HepG2 (cell line): ENCODE data around the gene CTSZ. TPM values are rescaled to one million over a fixed set of nuclear protein-coding genes. Genes with fewer than 3 reads are reported as not detected.

Source experiments
- ATF7 ChIP-seq, 2 experiments: fragments of 450-650 bp in 1 of 2; sonication (generic) in 1 of 2; formaldehyde crosslinking in 1 of 2; IDR thresholded peaks; 2 replicates each; pipeline versions ENCODE4 v1.4.0 to v1.6.1; 2016 to 2020; ENCODE audit warnings: antibody characterized with exemption in 1 of 2, mild to moderate bottlenecking in 1 of 2, missing genetic modification reagents in 1 of 2
- FOXJ3 ChIP-seq: sonication (generic); formaldehyde crosslinking; IDR thresholded peaks from 2 replicates; pipeline ENCODE4 v1.4.0; 2020; ENCODE audit warnings: missing genetic modification reagents, mild to moderate bottlenecking, borderline replicate concordance
- HDAC2 ChIP-seq: sonication (generic); formaldehyde crosslinking; IDR thresholded peaks from 2 replicates; pipeline ENCODE4 v1.4.0; 2020; ENCODE audit warnings: missing genetic modification reagents
- HNRNPL ChIP-seq: fragments of 200-400 bp; formaldehyde crosslinking; IDR thresholded peaks from 2 replicates; pipeline ENCODE4 v1.6.1; 2017; ENCODE audit warnings: mild to moderate bottlenecking, low read depth, low read length
- HNRNPUL1 ChIP-seq: fragments of 200-400 bp; formaldehyde crosslinking; IDR thresholded peaks from 2 replicates; pipeline ENCODE4 v1.6.1; 2017; ENCODE audit warnings: low read depth, mild to moderate bottlenecking, low read length, moderate library complexity
- MIER2 ChIP-seq: IDR thresholded peaks from 2 replicates; pipeline ENCODE4 v1.6.1; 2016; ENCODE audit warnings: missing biosample characterization, missing genetic modification reagents
- NAIF1 ChIP-seq: sonication (generic); formaldehyde crosslinking; IDR thresholded peaks from 2 replicates; pipeline ENCODE4 v1.5.0; 2020; ENCODE audit warnings: mild to moderate bottlenecking, missing genetic modification reagents, borderline replicate concordance
- NFE2L2 ChIP-seq: fragments of 150-350 bp; IDR thresholded peaks from 2 replicates; pipeline ENCODE4 v1.6.1; 2014; ENCODE audit warnings: low read length
- NR3C1 ChIP-seq: sonication (generic); formaldehyde crosslinking; IDR thresholded peaks from 2 replicates; pipeline ENCODE4 v1.4.0; 2020; ENCODE audit warnings: missing genetic modification reagents
- PHF21A ChIP-seq: sonication (generic); formaldehyde crosslinking; IDR thresholded peaks from 2 replicates; pipeline ENCODE4 v1.5.0; 2020; ENCODE audit warnings: mild to moderate bottlenecking, missing genetic modification reagents
- PREB ChIP-seq: sonication (generic); formaldehyde crosslinking; IDR thresholded peaks from 2 replicates; pipeline ENCODE4 v1.4.0; 2020; ENCODE audit warnings: missing genetic modification reagents
- REXO4 ChIP-seq: sonication (generic); formaldehyde crosslinking; IDR thresholded peaks from 2 replicates; pipeline ENCODE4 v1.8.0; 2022; ENCODE audit warnings: missing genetic modification reagents, mild to moderate bottlenecking, borderline replicate concordance
- SOX5 ChIP-seq: IDR thresholded peaks from 2 replicates; pipeline ENCODE4 v1.6.1; 2016; ENCODE audit warnings: borderline replicate concordance
- ZBTB3 ChIP-seq: sonication (generic); formaldehyde crosslinking; IDR thresholded peaks from 2 replicates; pipeline ENCODE4 v1.4.0; 2020; ENCODE audit warnings: low read depth, mild to moderate bottlenecking, moderate library complexity, missing genetic modification reagents, borderline replicate concordance
- ZBTB49 ChIP-seq: sonication (generic); formaldehyde crosslinking; IDR thresholded peaks from 2 replicates; pipeline ENCODE4 v1.4.0; 2020; ENCODE audit warnings: missing genetic modification reagents, borderline replicate concordance
- ZNF20 ChIP-seq: sonication (generic); formaldehyde crosslinking; IDR thresholded peaks from 2 replicates; pipeline ENCODE4 v1.4.0; 2020; ENCODE audit warnings: mild to moderate bottlenecking, moderate library complexity, missing genetic modification reagents
- ZNF224 ChIP-seq: sonication (generic); formaldehyde crosslinking; IDR thresholded peaks from 2 replicates; pipeline ENCODE4 v1.5.0; 2020; ENCODE audit warnings: mild to moderate bottlenecking, missing genetic modification reagents
- ZNF280D ChIP-seq: sonication (generic); formaldehyde crosslinking; IDR thresholded peaks from 2 replicates; pipeline ENCODE4 v1.5.1; 2020; ENCODE audit warnings: mild to moderate bottlenecking, missing genetic modification reagents
- ZNF674 ChIP-seq: sonication (generic); formaldehyde crosslinking; IDR thresholded peaks from 2 replicates; pipeline ENCODE4 v1.5.0; 2020; ENCODE audit warnings: low read depth, mild to moderate bottlenecking, missing genetic modification reagents
- ZNF770 ChIP-seq: sonication (generic); formaldehyde crosslinking; IDR thresholded peaks from 2 replicates; pipeline ENCODE4 v1.5.0; 2020; ENCODE audit warnings: mild to moderate bottlenecking, missing genetic modification reagents
- ZNF772 ChIP-seq: sonication (generic); formaldehyde crosslinking; IDR thresholded peaks from 2 replicates; pipeline ENCODE4 v1.5.0; 2020; ENCODE audit warnings: mild to moderate bottlenecking, missing genetic modification reagents
- ZSCAN12 ChIP-seq: sonication (generic); formaldehyde crosslinking; IDR thresholded peaks from 2 replicates; pipeline ENCODE4 v1.9.0; 2021; ENCODE audit warnings: mild to moderate bottlenecking, missing genetic modification reagents
- polyA plus RNA-seq, 8 experiments: library from polyadenylated mRNA; depleted of rRNA in 3 of 8; stranded (reverse) in 7 of 8; unstranded in 1 of 8; fragments of >200 nt; fragmentation: Illumina TruSeq in 4 of 8; extraction: Trizol in 4 of 8; gene quantifications; 2 replicates each; pipeline versions ENCODE4 v1.2.1 to v1.2.3, GENCODE V29; 2011 to 2016; ENCODE audit warnings: low read depth in 4 of 8, missing spikeins in 1 of 8, mixed read lengths in 1 of 8; ENCODE audit not compliant: insufficient read depth in 1 of 8
- total RNA-seq, 5 experiments: library from RNA; depleted of rRNA; stranded (reverse); fragments of >200 nt; fragmentation: Illumina TruSeq; extraction: Trizol; gene quantifications; 2 replicates each; pipeline ENCODE4 v1.2.3, GENCODE V29; 2016; ENCODE audit warnings: low read depth in 1 of 5

The CTSZ gene
- total and polyA plus RNA-seq, 2 of the 13 experiments (the other 11 are each of a cell fraction or from before 2014, with no cell fraction given): 0.33 TPM; not detected in 1

GRCh38 chr20:59006167-59006863 is 739 bp downstream of the CTSZ start (continued):
- TF ChIP-seq HNRNPUL1 (no peak), ZNF772 (CRISPR knock-in tag) (no peak), ZNF770 (CRISPR knock-in tag) (no peak), ZNF280D (no peak), REXO4 (no peak), HDAC2 (CRISPR knock-in tag) (peak; percentile 65; the same call in 1 of the 2 replicates), ZNF20 (CRISPR knock-in tag) (no peak), PREB (CRISPR knock-in tag) (no peak), FOXJ3 (CRISPR knock-in tag) (no peak), ZBTB49 (no peak), ZBTB3 (CRISPR knock-in tag) (no peak), ZSCAN12 (no peak), ATF7 (IDR thresholded peaks at IDR 0.05) (no peak), ATF7 (CRISPR knock-in tag; IDR thresholded peaks at IDR 0.05) (no peak), ZNF224 (CRISPR knock-in tag) (no peak), SOX5 (peak; percentile 33; the same call in 1 of the 2 replicates), NFE2L2 (no peak), ZNF674 (CRISPR knock-in tag) (no peak), NAIF1 (CRISPR knock-in tag) (no peak), MIER2 (CRISPR knock-in tag) (no peak), PHF21A (CRISPR knock-in tag) (no peak), NR3C1 (CRISPR knock-in tag) (no peak), HNRNPL (no peak; the same call in 1 of the 2 replicates)
